IPS DF 4.7 (cell line): ENCODE data around the gene DDN.

Experiments
- DNase-seq: peaks from one replicate; pipeline ENCODE4 v3.0.0-alpha.2; 2013; ENCODE audit warnings: low spot score; ENCODE audit errors: extremely low read depth

The DDN gene

GRCh38 chr12:49013428-49013827 lies 14.3 kb upstream of the DDN start:
- DNase-seq, result no peak

- no peak for DNase-seq
Observed at GRCh38 chr12:49012739-49013138, 13.6 kb upstream of the DDN start.

- DNase-seq, result no peak
Observed at GRCh38 chr12:49010092-49010668, 11.0 kb upstream of the DDN start.

- no peak for DNase-seq
Observed at GRCh38 chr12:49008943-49009342, 9.8 kb upstream of the DDN start.

- DNase-seq, result no peak
Observed at GRCh38 chr12:49000346-49000745, 1.2 kb upstream of the DDN start.

- DNase-seq, result no peak
Observed at GRCh38 chr12:48998497-48999353, 450 bp downstream of the DDN start.

GRCh38 chr12:48997719-48998496 lies 1.3 kb downstream of the DDN start:
- no peak for DNase-seq

GRCh38 chr12:48996794-48997718 lies 2.1 kb downstream of the DDN start:
- DNase-seq, result no peak

GRCh38 chr12:48995086-48995879 lies 3.9 kb downstream of the DDN start:
- no peak for DNase-seq

- DNase-seq, result no peak
Observed at GRCh38 chr12:48994224-48995085, 4.7 kb downstream of the DDN start.

- no peak for DNase-seq
Observed at GRCh38 chr12:48993787-48994186, 5.4 kb downstream of the DDN start.

- DNase-seq, result no peak
Observed at GRCh38 chr12:48991247-48992050, 7.7 kb downstream of the DDN start.

- no peak for DNase-seq
Observed at GRCh38 chr12:48990552-48990951, 8.6 kb downstream of the DDN start.

GRCh38 chr12:48988030-48988649 lies 11.0 kb downstream of the DDN start:
- DNase-seq, result no peak

GRCh38 chr12:48986720-48987291 lies 12.4 kb downstream of the DDN start:
- DNase-seq, result no peak

GRCh38 chr12:48985901-48986300 lies 13.3 kb downstream of the DDN start:
- no peak for DNase-seq

- no peak for DNase-seq
Observed at GRCh38 chr12:48985475-48985897, 13.7 kb downstream of the DDN start.
